ENCODE measurements around the gene MAN2A1. TPM values are rescaled to one million over a fixed set of nuclear protein-coding genes. Genes with fewer than 3 reads are reported as not detected.

MAN2A1 gene
- total RNA-seq, 1 experiment from 2014 or later: 128 TPM

DNA sequence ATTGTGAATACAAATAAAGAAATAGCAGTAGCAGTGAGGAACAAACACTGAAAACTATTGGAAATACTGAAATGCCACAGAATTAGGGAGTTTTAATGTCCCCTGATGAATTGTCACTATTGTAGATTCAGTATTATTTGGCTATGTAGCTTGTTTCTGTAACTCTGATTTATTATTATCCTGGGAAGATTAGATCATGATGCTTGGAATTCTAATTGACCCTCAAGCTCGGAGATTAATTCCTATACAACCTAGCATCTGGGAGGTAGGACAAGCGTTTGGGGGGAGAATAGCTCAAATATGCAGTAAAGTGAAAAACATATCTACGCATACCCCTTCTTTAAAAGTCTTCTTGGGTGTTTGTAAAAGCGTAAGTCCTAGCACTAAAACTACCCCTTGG is 15.1 kb upstream of the MAN2A1 start:
- BruUV-seq (replicated peaks): no TSS peak
- no peaks in the 10 kb centered on the region for H3K36me3 ChIP-seq (ENCODE audit: insufficient read depth, low read length, poor library complexity, severe bottlenecking)
- H3K27me3 ChIP-seq (replicated peaks; ENCODE audit: insufficient read depth, low read depth, low read length, poor library complexity): no peaks in the 10 kb centered on the region
- CTCF ChIA-PET: no interaction called here
- peaks cover 17% of the 10 kb centered on the region for H3K4me1 ChIP-seq (ENCODE audit: insufficient read depth, low read length, poor library complexity, severe bottlenecking)
- no peak overlapping the region for H3K4me3 ChIP-seq (ENCODE audit: low read depth, low read length, poor library complexity, severe bottlenecking)
- H3K9me3 ChIP-seq (ENCODE audit: low read depth, low read length, poor library complexity, severe bottlenecking): no peaks in the 10 kb centered on the region
- POLR2A ChIA-PET (ENCODE audit: low non-redundant PET): no interaction called here
- intact Hi-C loops (cut with micrococcal nuclease; ENCODE audit: unreplicated experiment): no loop called here
- H3K27ac ChIP-seq (ENCODE audit: low read depth, low read length, poor library complexity, severe bottlenecking): no peak overlapping the region
- no peak for TF ChIP-seq EZH2 (IDR thresholded peaks at IDR 0.05; ENCODE audit: borderline replicate concordance, low read depth, low read length, poor library complexity, severe bottlenecking)
- TF ChIP-seq, protein P1, sequence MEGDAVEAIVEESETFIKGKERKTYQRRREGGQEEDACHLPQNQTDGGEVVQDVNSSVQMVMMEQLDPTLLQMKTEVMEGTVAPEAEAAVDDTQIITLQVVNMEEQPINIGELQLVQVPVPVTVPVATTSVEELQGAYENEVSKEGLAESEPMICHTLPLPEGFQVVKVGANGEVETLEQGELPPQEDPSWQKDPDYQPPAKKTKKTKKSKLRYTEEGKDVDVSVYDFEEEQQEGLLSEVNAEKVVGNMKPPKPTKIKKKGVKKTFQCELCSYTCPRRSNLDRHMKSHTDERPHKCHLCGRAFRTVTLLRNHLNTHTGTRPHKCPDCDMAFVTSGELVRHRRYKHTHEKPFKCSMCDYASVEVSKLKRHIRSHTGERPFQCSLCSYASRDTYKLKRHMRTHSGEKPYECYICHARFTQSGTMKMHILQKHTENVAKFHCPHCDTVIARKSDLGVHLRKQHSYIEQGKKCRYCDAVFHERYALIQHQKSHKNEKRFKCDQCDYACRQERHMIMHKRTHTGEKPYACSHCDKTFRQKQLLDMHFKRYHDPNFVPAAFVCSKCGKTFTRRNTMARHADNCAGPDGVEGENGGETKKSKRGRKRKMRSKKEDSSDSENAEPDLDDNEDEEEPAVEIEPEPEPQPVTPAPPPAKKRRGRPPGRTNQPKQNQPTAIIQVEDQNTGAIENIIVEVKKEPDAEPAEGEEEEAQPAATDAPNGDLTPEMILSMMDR (conservative IDR thresholded peaks at IDR 0.05; ENCODE audit: low read depth, low read length): no peak
- no peak for DNase-seq (ENCODE audit: low spot score)

DNA sequence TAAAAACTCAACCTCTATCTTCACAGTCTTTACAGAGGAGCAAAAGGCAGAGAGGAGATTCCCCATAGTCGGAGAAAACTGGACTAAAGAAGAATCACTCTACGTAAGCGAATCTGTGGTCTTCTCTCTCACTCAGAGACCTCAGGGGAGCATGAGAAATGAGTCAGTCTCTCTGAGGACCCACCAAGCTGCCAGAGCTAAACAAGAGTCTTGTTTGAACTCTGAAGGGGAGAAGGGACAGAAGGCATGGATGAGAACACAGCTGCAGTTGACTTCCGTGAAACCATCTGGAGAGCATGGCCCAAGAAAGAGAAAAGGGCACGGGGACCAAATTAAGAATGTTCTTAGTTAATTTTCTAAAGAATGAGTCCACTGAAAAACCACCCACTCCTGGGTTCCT is 12.8 kb upstream of the MAN2A1 start:
- intact Hi-C loops (cut with micrococcal nuclease; ENCODE audit: unreplicated experiment): no loop called here
- Histone ChIP-seq H3K4me3 (ENCODE audit: low read depth, low read length, poor library complexity, severe bottlenecking) (no peak overlapping the region), H3K27ac (ENCODE audit: low read depth, low read length, poor library complexity, severe bottlenecking) (no peak overlapping the region), H3K27me3 (replicated peaks; ENCODE audit: insufficient read depth, low read depth, low read length, poor library complexity) (no peaks in the 10 kb centered on the region), H3K9me3 (ENCODE audit: low read depth, low read length, poor library complexity, severe bottlenecking) (no peaks in the 10 kb centered on the region), H3K36me3 (ENCODE audit: insufficient read depth, low read length, poor library complexity, severe bottlenecking) (no peaks in the 10 kb centered on the region), H3K4me1 (ENCODE audit: insufficient read depth, low read length, poor library complexity, severe bottlenecking) (peaks cover 17% of the 10 kb centered on the region)
- CTCF ChIA-PET: no interaction called here
- BruUV-seq (replicated peaks): no TSS peak
- POLR2A ChIA-PET (ENCODE audit: low non-redundant PET): no interaction called here
- TF ChIP-seq EZH2 (IDR thresholded peaks at IDR 0.05; ENCODE audit: borderline replicate concordance, low read depth, low read length, poor library complexity, severe bottlenecking): no peak
- TF ChIP-seq, protein P1 (conservative IDR thresholded peaks at IDR 0.05; ENCODE audit: low read depth, low read length): no peak
- no peak for DNase-seq (ENCODE audit: low spot score)

GRCh38 chr5:109678447-109678846 is 11.3 kb upstream of the MAN2A1 start:
- Histone ChIP-seq H3K9me3 (ENCODE audit: low read depth, low read length, poor library complexity, severe bottlenecking) (no peaks in the 10 kb centered on the region), H3K4me1 (ENCODE audit: insufficient read depth, low read length, poor library complexity, severe bottlenecking) (peaks cover 17% of the 10 kb centered on the region), H3K27ac (ENCODE audit: low read depth, low read length, poor library complexity, severe bottlenecking) (peak overlapping the region; percentile 14), H3K4me3 (ENCODE audit: low read depth, low read length, poor library complexity, severe bottlenecking) (no peak overlapping the region), H3K36me3 (ENCODE audit: insufficient read depth, low read length, poor library complexity, severe bottlenecking) (no peaks in the 10 kb centered on the region), H3K27me3 (replicated peaks; ENCODE audit: insufficient read depth, low read depth, low read length, poor library complexity) (no peaks in the 10 kb centered on the region)
- no TSS peak for BruUV-seq (replicated peaks)
- ChIA-PET CTCF (no interaction called here), POLR2A (ENCODE audit: low non-redundant PET) (no interaction called here)
- TF ChIP-seq EZH2 (IDR thresholded peaks at IDR 0.05; ENCODE audit: borderline replicate concordance, low read depth, low read length, poor library complexity, severe bottlenecking): no peak
- TF ChIP-seq, protein P1 (conservative IDR thresholded peaks at IDR 0.05; ENCODE audit: low read depth, low read length): no peak
- intact Hi-C loops (cut with micrococcal nuclease; ENCODE audit: unreplicated experiment): no loop called here
- no peak for DNase-seq (ENCODE audit: low spot score)
